NK-92 (cell line): Measurements from ENCODE around the gene TRMT2B.
A peak's percentile ranks its signal among the peaks of the same experiment; 100 is the strongest.
"Not testable (repeated sequence)": the region's sequence is repeated elsewhere in the genome, so short reads cannot be mapped to it uniquely, and the experiment has no call there.

Source experiments
- DNase-seq: peaks from one replicate; lab custom pipeline; 2025; ENCODE audit not compliant: unreplicated experiment; lab: John Stamatoyannopoulos, UW

TRMT2B gene

GRCh38 chrX:101051549-101052302 lies at the start of gene TRMT2B:
TRMT2B (minus strand) TSS chrX:101052111; CDS start chrX:101042289, 9,822 bp downstream.
- DNase-seq: no peak

GRCh38 chrX:101097546-101098453 lies 45.9 kb upstream of the TRMT2B start, which contains the start of gene CENPI:
CENPI (plus strand) TSS chrX:101098204; CDS start chrX:101101071, 2,867 bp downstream.
- DNase-seq: peak; percentile 71

GRCh38 chrX:101091817-101092216 lies 39.9 kb upstream of the TRMT2B start:
- DNase-seq: no peak

- no peak for DNase-seq
Measured at GRCh38 chrX:101081231-101081630, 29.3 kb upstream of the TRMT2B start.

GRCh38 chrX:101080326-101081124 lies 28.6 kb upstream of the TRMT2B start:
- no peak for DNase-seq

GRCh38 chrX:101079736-101080270 lies 27.9 kb upstream of the TRMT2B start:
- no peak for DNase-seq

- DNase-seq: no peak
Measured at GRCh38 chrX:101078716-101079598, 27.0 kb upstream of the TRMT2B start, which contains the start of gene TMEM35A. TMEM35A (plus strand) TSS chrX:101078879; CDS start chrX:101079003, 124 bp downstream.

GRCh38 chrX:101071582-101071981 lies 19.7 kb upstream of the TRMT2B start:
- no peak for DNase-seq

GRCh38 chrX:101062176-101062575 lies 10.3 kb upstream of the TRMT2B start:
- DNase-seq: no peak

GRCh38 chrX:101057093-101057714 lies 5.3 kb upstream of the TRMT2B start:
- no peak for DNase-seq

GRCh38 chrX:101056551-101056950 lies 4.6 kb upstream of the TRMT2B start:
- not testable (repeated sequence) for DNase-seq

- no peak for DNase-seq
Measured at GRCh38 chrX:101051153-101051548, 760 bp downstream of the TRMT2B start.

GRCh38 chrX:101040197-101040596 lies 11.7 kb downstream of the TRMT2B start:
- DNase-seq: no peak

- DNase-seq: no peak
Measured at GRCh38 chrX:101037231-101037630, 14.7 kb downstream of the TRMT2B start.

- peak; percentile 0 for DNase-seq
Measured at GRCh38 chrX:101029665-101030064, 22.2 kb downstream of the TRMT2B start.

GRCh38 chrX:101028562-101028961 lies 23.3 kb downstream of the TRMT2B start:
- DNase-seq: no peak

- no peak for DNase-seq
Measured at GRCh38 chrX:101025126-101025525, 26.8 kb downstream of the TRMT2B start.

- no peak for DNase-seq
Measured at GRCh38 chrX:101022020-101022419, 29.9 kb downstream of the TRMT2B start.

- not testable (repeated sequence) for DNase-seq
Measured at GRCh38 chrX:101012031-101012430, 39.9 kb downstream of the TRMT2B start.
